Measurements from ENCODE around the gene PCDH9.

- TF ChIP-seq ZNF639 (CRISPR knock-in tag; conservative IDR thresholded peaks at IDR 0.05): no peak
- TF ChIP-seq ZNF557 (CRISPR knock-in tag; IDR thresholded peaks at IDR 0.05): no peak
- TF ChIP-seq BRCA1 (CRISPR knock-in tag; IDR thresholded peaks at IDR 0.05): no peak
- no peak for TF ChIP-seq ZBTB1 (CRISPR knock-in tag; IDR thresholded peaks at IDR 0.05; ENCODE audit: borderline replicate concordance)
- no peak for TF ChIP-seq POLR2A (IDR thresholded peaks at IDR 0.05; ENCODE audit: insufficient read depth in 1 of 2, low read depth in 2 of 2, low read length in 2 of 2)
- no peak for TF ChIP-seq JUNB (CRISPR knock-in tag; IDR thresholded peaks at IDR 0.05; ENCODE audit: borderline replicate concordance)
- TF ChIP-seq SP2 (CRISPR knock-in tag; IDR thresholded peaks at IDR 0.05): no peak
- no peak for TF ChIP-seq NR3C1 (CRISPR knock-in tag; IDR thresholded peaks at IDR 0.05)
- no peak for TF ChIP-seq HMG20A (CRISPR knock-in tag; IDR thresholded peaks at IDR 0.05; ENCODE audit: borderline replicate concordance)
- TF ChIP-seq HNRNPH1 (optimal IDR thresholded peaks at IDR 0.05; ENCODE audit: low read depth, low read length): no peak
- no peak for TF ChIP-seq ZNF431 (CRISPR knock-in tag; IDR thresholded peaks at IDR 0.05; ENCODE audit: borderline replicate concordance, low read depth)
- TF ChIP-seq STAT5B (CRISPR knock-in tag; IDR thresholded peaks at IDR 0.05): no peak
- no peak for TF ChIP-seq ELF1 (CRISPR knock-in tag; IDR thresholded peaks at IDR 0.05)
Observed at GRCh38 chr13:66803808-66804456, 426.2 kb downstream of the PCDH9 start.
